ENCODE data around the gene RAD51B. TPM values are rescaled to one million over a fixed set of nuclear protein-coding genes. Genes with fewer than 3 reads are reported as not detected.

Gene RAD51B
- total RNA-seq, 1 donor from 2014 or later: 26.1 TPM

- no peaks in the 10 kb centered on the region for H3K4me1 Mint-ChIP-seq (ENCODE audit: low read depth)
- H3K27ac Mint-ChIP-seq: no peak overlapping the region
- H3K36me3 Mint-ChIP-seq (ENCODE audit: low read depth): peaks cover 3% of the 10 kb centered on the region
- H3K27me3 Mint-ChIP-seq (ENCODE audit: insufficient read depth): peaks cover 4% of the 10 kb centered on the region
- no peak for DNase-seq (ENCODE audit: low spot score)
- intact Hi-C loops (cut with micrococcal nuclease): no loop called here
- no peak overlapping the region for H3K4me3 Mint-ChIP-seq
- peaks cover 8% of the 10 kb centered on the region for H3K9me3 Mint-ChIP-seq
These were observed 30.7 kb downstream of the RAD51B start for GRCh38 chr14:67850066-67850830.

GRCh38 chr14:67851785-67852410, 32.3 kb downstream of the RAD51B start:
- Mint-ChIP-seq H3K4me3 (no peak overlapping the region), H3K36me3 (ENCODE audit: low read depth) (peaks cover 3% of the 10 kb centered on the region), H3K27ac (no peak overlapping the region), H3K9me3 (peaks cover 8% of the 10 kb centered on the region), H3K4me1 (ENCODE audit: low read depth) (no peaks in the 10 kb centered on the region), H3K27me3 (ENCODE audit: insufficient read depth) (peaks cover 6% of the 10 kb centered on the region)
- no peak for DNase-seq (ENCODE audit: low spot score)
- intact Hi-C loops (cut with micrococcal nuclease): no loop called here

- H3K27me3 Mint-ChIP-seq (ENCODE audit: insufficient read depth): peaks cover 2% of the 10 kb centered on the region
- no peaks in the 10 kb centered on the region for H3K4me1 Mint-ChIP-seq (ENCODE audit: low read depth)
- H3K9me3 Mint-ChIP-seq: peaks cover 3% of the 10 kb centered on the region
- intact Hi-C loops (cut with micrococcal nuclease): no loop called here
- H3K27ac Mint-ChIP-seq: no peak overlapping the region
- no peak for DNase-seq (ENCODE audit: low spot score)
- H3K36me3 Mint-ChIP-seq (ENCODE audit: low read depth): peaks cover 2% of the 10 kb centered on the region
- H3K4me3 Mint-ChIP-seq: no peak overlapping the region
These were observed 33.5 kb downstream of the RAD51B start for GRCh38 chr14:67852926-67853604.

- Mint-ChIP-seq H3K9me3 (no peaks in the 10 kb centered on the region), H3K27me3 (ENCODE audit: insufficient read depth) (peaks cover 2% of the 10 kb centered on the region), H3K4me3 (no peak overlapping the region), H3K4me1 (ENCODE audit: low read depth) (no peaks in the 10 kb centered on the region), H3K27ac (no peak overlapping the region), H3K36me3 (ENCODE audit: low read depth) (peaks cover 2% of the 10 kb centered on the region)
- intact Hi-C loops (cut with micrococcal nuclease): no loop called here
- DNase-seq (ENCODE audit: low spot score): no peak
These were observed 34.1 kb downstream of the RAD51B start for GRCh38 chr14:67853715-67854114.

- H3K27ac Mint-ChIP-seq: no peak overlapping the region
- no peaks in the 10 kb centered on the region for H3K36me3 Mint-ChIP-seq (ENCODE audit: low read depth)
- H3K4me1 Mint-ChIP-seq (ENCODE audit: low read depth): no peaks in the 10 kb centered on the region
- no peak for DNase-seq (ENCODE audit: low spot score)
- intact Hi-C loops (cut with micrococcal nuclease): no loop called here
- no peak overlapping the region for H3K4me3 Mint-ChIP-seq
- no peaks in the 10 kb centered on the region for H3K9me3 Mint-ChIP-seq
- H3K27me3 Mint-ChIP-seq (ENCODE audit: insufficient read depth): peaks cover 2% of the 10 kb centered on the region
These were observed 37.2 kb downstream of the RAD51B start for GRCh38 chr14:67856827-67857226.

GRCh38 chr14:67857778-67858350, 38.3 kb downstream of the RAD51B start:
- H3K27me3 Mint-ChIP-seq (ENCODE audit: insufficient read depth): peaks cover 2% of the 10 kb centered on the region
- no peaks in the 10 kb centered on the region for H3K9me3 Mint-ChIP-seq
- intact Hi-C loops (cut with micrococcal nuclease): no loop called here
- H3K36me3 Mint-ChIP-seq (ENCODE audit: low read depth): no peaks in the 10 kb centered on the region
- no peak overlapping the region for H3K4me3 Mint-ChIP-seq
- no peaks in the 10 kb centered on the region for H3K4me1 Mint-ChIP-seq (ENCODE audit: low read depth)
- H3K27ac Mint-ChIP-seq: no peak overlapping the region
- DNase-seq (ENCODE audit: low spot score): no peak

GRCh38 chr14:67859169-67859749, 39.7 kb downstream of the RAD51B start:
- peaks cover 2% of the 10 kb centered on the region for H3K36me3 Mint-ChIP-seq (ENCODE audit: low read depth)
- H3K4me1 Mint-ChIP-seq (ENCODE audit: low read depth): no peaks in the 10 kb centered on the region
- no peaks in the 10 kb centered on the region for H3K9me3 Mint-ChIP-seq
- H3K4me3 Mint-ChIP-seq: no peak overlapping the region
- no peak overlapping the region for H3K27ac Mint-ChIP-seq
- no peak for DNase-seq (ENCODE audit: low spot score)
- peaks cover 2% of the 10 kb centered on the region for H3K27me3 Mint-ChIP-seq (ENCODE audit: insufficient read depth)
- intact Hi-C loops (cut with micrococcal nuclease): no loop called here

GRCh38 chr14:67863223-67863622, 43.6 kb downstream of the RAD51B start:
- Mint-ChIP-seq H3K27ac (no peak overlapping the region), H3K4me1 (ENCODE audit: low read depth) (no peaks in the 10 kb centered on the region), H3K27me3 (ENCODE audit: insufficient read depth) (no peaks in the 10 kb centered on the region), H3K36me3 (ENCODE audit: low read depth) (peaks cover 9% of the 10 kb centered on the region), H3K4me3 (no peak overlapping the region), H3K9me3 (no peaks in the 10 kb centered on the region)
- intact Hi-C loops (cut with micrococcal nuclease): no loop called here
- no peak for DNase-seq (ENCODE audit: low spot score)

- Mint-ChIP-seq H3K36me3 (ENCODE audit: low read depth) (no peaks in the 10 kb centered on the region), H3K4me1 (ENCODE audit: low read depth) (no peaks in the 10 kb centered on the region), H3K4me3 (no peak overlapping the region), H3K9me3 (no peaks in the 10 kb centered on the region), H3K27me3 (ENCODE audit: insufficient read depth) (no peaks in the 10 kb centered on the region), H3K27ac (no peak overlapping the region)
- no peak for DNase-seq (ENCODE audit: low spot score)
- intact Hi-C loops (cut with micrococcal nuclease): no loop called here
These were observed 55.8 kb downstream of the RAD51B start for GRCh38 chr14:67875175-67876006.

- no peak for DNase-seq (ENCODE audit: low spot score)
- H3K36me3 Mint-ChIP-seq (ENCODE audit: low read depth): peaks cover 2% of the 10 kb centered on the region
- no peak overlapping the region for H3K27ac Mint-ChIP-seq
- H3K4me1 Mint-ChIP-seq (ENCODE audit: low read depth): peaks cover 13% of the 10 kb centered on the region
- intact Hi-C loops (cut with micrococcal nuclease): no loop called here
- peaks cover 1% of the 10 kb centered on the region for H3K27me3 Mint-ChIP-seq (ENCODE audit: insufficient read depth)
- no peaks in the 10 kb centered on the region for H3K9me3 Mint-ChIP-seq
- no peak overlapping the region for H3K4me3 Mint-ChIP-seq
These were observed 59.4 kb downstream of the RAD51B start for GRCh38 chr14:67879026-67879425.

GRCh38 chr14:67881225-67881624, 61.6 kb downstream of the RAD51B start:
- H3K9me3 Mint-ChIP-seq: no peaks in the 10 kb centered on the region
- no peak overlapping the region for H3K4me3 Mint-ChIP-seq
- intact Hi-C loops (cut with micrococcal nuclease): no loop called here

GRCh38 chr14:67882986-67883555, 63.5 kb downstream of the RAD51B start:
- DNase-seq (ENCODE audit: low spot score): no peak
- Mint-ChIP-seq H3K27me3 (ENCODE audit: insufficient read depth) (peaks cover 1% of the 10 kb centered on the region), H3K9me3 (no peaks in the 10 kb centered on the region), H3K27ac (no peak overlapping the region), H3K4me3 (no peak overlapping the region), H3K36me3 (ENCODE audit: low read depth) (peaks cover 4% of the 10 kb centered on the region), H3K4me1 (ENCODE audit: low read depth) (peaks cover 13% of the 10 kb centered on the region)
- intact Hi-C loops (cut with micrococcal nuclease): loop anchor here (2.0 kb wide), 1 partner anchor 962 kb away; no protein-coding TSS in a partner anchor

More at GRCh38 chr14:67881225-67881624, 61.6 kb downstream of the RAD51B start:
- Mint-ChIP-seq H3K4me1 (ENCODE audit: low read depth) (peaks cover 13% of the 10 kb centered on the region), H3K27me3 (ENCODE audit: insufficient read depth) (peaks cover 1% of the 10 kb centered on the region), H3K27ac (no peak overlapping the region), H3K36me3 (ENCODE audit: low read depth) (peaks cover 2% of the 10 kb centered on the region)
- DNase-seq (ENCODE audit: low spot score): no peak
